Stimulated activated CD8-positive, alpha-beta memory T cell treated with anti-CD3 and anti-CD28 coated beads, Interleukin-7, amount 100 ng/mL, for 1 hour (primary cell): ENCODE results near the gene CRY2.

Experiments
- DNase-seq, 2 donors: peaks; one replicate each; pipeline ENCODE4 v3.0.0-alpha.2; 2020; ENCODE audit warnings: low read depth in 2 of 2

CRY2 gene

GRCh38 chr11:45930951-45931570 is 83.8 kb downstream of the CRY2 start:
- no peak for DNase-seq

- DNase-seq = no peak
Observed at GRCh38 chr11:45931739-45932138, 84.5 kb downstream of the CRY2 start.

GRCh38 chr11:45932217-45932616 is 84.9 kb downstream of the CRY2 start:
- DNase-seq = no peak
